Fibroblast of the aortic adventitia (primary cell): ENCODE data around the gene SAG. TPM values are rescaled to one million over a fixed set of nuclear protein-coding genes. Genes with fewer than 3 reads are reported as not detected.

ENCODE experiments used
- DNase-seq: peaks from one replicate; pipeline ENCODE4 v3.0.0-alpha.2; 2010; ENCODE audit warnings: low read depth
- H3K4me3 ChIP-seq: 2 replicates; pipeline ENCODE4 v1.5.1; 2011; ENCODE audit warnings: low read depth, mild to moderate bottlenecking, control low read depth, low read length, moderate library complexity
- total RNA-seq: library from RNA; depleted of rRNA; stranded (reverse); fragments of >200 nt; gene quantifications from 2 replicates; pipeline ENCODE4 v1.2.3, GENCODE V29; 2012; ENCODE audit warnings: low replicate concordance
- TF ChIP-seq, protein P1 (sequence below): IDR thresholded peaks from 2 replicates; pipeline ENCODE4 v1.5.1; 2011; ENCODE audit warnings: mild to moderate bottlenecking, low read length, control low read depth, inconsistent platforms; ENCODE audit not compliant: insufficient read depth

Gene SAG
- total RNA-seq, 1 donor: not detected

DNA sequence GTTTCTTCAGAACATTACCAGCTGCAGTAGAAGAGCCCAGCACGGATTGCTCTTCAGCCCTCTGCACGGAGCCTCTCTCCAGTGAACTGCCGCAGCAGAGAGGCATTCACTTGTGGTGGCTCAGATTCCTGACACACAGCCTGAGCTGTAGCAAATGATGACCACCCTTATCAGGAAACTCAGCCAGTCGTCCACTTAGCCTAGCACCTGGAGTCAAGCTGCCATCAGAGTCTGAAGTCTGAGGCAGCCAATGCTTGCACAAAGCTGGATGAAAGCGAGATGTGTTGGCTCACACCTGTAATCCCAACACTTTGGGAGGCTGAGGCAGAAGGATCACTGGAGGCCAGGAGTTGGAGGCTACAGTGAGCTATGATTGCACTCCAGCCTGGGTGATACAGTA lies 11.7 kb upstream of the SAG start:
- H3K4me3 ChIP-seq: no peak overlapping the region
- DNase-seq: no peak
- TF ChIP-seq, protein P1, sequence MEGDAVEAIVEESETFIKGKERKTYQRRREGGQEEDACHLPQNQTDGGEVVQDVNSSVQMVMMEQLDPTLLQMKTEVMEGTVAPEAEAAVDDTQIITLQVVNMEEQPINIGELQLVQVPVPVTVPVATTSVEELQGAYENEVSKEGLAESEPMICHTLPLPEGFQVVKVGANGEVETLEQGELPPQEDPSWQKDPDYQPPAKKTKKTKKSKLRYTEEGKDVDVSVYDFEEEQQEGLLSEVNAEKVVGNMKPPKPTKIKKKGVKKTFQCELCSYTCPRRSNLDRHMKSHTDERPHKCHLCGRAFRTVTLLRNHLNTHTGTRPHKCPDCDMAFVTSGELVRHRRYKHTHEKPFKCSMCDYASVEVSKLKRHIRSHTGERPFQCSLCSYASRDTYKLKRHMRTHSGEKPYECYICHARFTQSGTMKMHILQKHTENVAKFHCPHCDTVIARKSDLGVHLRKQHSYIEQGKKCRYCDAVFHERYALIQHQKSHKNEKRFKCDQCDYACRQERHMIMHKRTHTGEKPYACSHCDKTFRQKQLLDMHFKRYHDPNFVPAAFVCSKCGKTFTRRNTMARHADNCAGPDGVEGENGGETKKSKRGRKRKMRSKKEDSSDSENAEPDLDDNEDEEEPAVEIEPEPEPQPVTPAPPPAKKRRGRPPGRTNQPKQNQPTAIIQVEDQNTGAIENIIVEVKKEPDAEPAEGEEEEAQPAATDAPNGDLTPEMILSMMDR: no peak

DNA sequence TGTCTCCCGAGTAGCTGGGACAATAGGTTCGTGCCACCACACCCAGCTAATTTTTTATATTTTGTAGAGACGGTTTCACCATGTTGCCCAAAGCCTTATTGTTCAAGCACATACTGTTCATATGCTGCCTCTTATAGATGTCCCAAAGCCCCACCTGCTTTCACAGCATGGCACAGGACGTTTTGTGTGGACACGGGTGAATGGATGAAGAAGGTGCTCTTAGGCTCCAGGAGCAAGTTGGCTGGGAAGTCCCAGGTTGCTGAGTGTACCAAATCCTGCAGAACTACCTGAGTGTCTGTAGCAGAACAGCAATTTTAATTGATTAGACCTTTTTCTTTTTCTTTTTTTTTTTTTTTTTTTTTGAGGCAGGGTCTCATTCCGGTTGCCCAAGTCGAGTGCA lies 10.5 kb upstream of the SAG start:
- TF ChIP-seq, protein P1: no peak
- no peak for DNase-seq
- H3K4me3 ChIP-seq: no peak overlapping the region

DNA sequence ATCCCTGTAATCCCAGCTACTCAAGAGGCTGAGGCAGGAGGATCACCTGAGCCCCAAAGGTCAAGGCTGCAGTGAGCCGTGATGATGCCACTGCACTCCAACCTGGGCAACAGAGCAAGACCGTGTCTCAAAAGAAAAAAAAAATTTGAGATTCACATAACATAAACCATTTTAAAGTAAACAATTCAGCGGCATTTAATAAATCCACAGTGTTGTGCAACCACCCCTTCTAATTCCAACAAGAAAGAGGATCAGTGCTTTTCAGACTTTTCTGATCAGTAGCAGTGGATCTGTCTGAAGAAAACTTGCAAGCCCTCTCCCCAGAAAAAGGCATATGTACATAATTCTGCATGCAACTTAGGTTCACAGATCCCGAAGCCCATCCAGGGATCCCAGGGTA lies 7.2 kb upstream of the SAG start:
- no peak overlapping the region for H3K4me3 ChIP-seq
- TF ChIP-seq, protein P1: no peak
- DNase-seq: no peak

- no peak for DNase-seq
- no peak overlapping the region for H3K4me3 ChIP-seq
- TF ChIP-seq, protein P1: no peak
These were observed 6.4 kb upstream of the SAG start for GRCh38 chr2:233301248-233301647.

DNA sequence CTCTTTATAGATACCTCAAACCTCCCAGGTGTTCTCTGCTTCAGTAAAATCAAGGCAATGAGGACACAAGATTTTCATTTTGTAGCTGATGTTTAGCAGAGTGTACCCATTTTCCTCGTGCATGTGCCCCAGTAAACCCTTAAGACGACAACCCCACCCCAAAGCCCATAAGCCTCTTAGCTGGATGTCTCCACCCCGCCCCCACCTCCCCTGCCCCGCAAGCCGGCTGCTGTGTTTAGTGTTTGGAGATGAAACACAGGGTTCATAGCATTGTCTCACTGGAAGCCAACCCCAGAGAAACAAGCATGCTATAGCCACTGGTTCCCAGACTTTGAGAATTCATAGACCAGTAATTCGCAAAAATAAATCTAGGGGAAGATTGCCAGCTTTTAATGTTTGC lies 5.8 kb upstream of the SAG start:
- no peak for DNase-seq
- TF ChIP-seq, protein P1: no peak
- no peak overlapping the region for H3K4me3 ChIP-seq

DNA sequence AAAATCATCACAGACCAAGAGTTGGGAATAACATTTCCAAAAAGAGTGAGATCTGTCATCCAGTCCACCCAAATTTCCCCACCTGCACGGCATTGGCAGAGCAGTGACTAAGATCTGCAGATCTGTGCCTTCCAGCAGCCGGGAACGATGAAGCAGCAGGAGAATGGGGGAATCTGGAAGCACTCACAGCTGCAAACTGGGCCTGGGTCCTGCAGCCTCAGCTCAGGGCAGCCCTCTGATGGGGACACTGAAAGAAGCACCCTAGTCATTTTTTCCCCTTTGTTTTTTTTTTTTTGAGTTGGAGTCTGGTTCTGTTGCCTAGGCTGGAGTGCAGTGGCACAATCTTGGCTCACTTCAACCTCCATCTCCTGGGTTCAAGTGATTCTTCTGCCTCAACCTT lies 4.4 kb upstream of the SAG start:
- DNase-seq: no peak
- H3K4me3 ChIP-seq: no peak overlapping the region
- TF ChIP-seq, protein P1: no peak

GRCh38 chr2:233311241-233311926 lies 3.8 kb downstream of the SAG start:
- no peak for DNase-seq
- TF ChIP-seq, protein P1: no peak

More at GRCh38 chr2:233311241-233311926, 3.8 kb downstream of the SAG start:
- H3K4me3 ChIP-seq: no peak overlapping the region
